HG03520 (cell line): ENCODE results near the gene TMEM247.
"Not testable (repeated sequence)": the region's sequence is repeated elsewhere in the genome, so short reads cannot be mapped to it uniquely, and the experiment has no call there.

Experiments
- ATAC-seq: cut with Tn5 transposase; IDR thresholded peaks from one replicate; pipeline ENCODE4 v1.9.1; 2021; ENCODE audit warnings: mild to moderate bottlenecking, moderate library complexity; ENCODE audit not compliant: unreplicated experiment

Gene TMEM247

GRCh38 chr2:46509804-46510203 is 30.4 kb downstream of the TMEM247 start:
- no peak for ATAC-seq

GRCh38 chr2:46510598-46511177 is 31.3 kb downstream of the TMEM247 start:
- no peak for ATAC-seq

DNA sequence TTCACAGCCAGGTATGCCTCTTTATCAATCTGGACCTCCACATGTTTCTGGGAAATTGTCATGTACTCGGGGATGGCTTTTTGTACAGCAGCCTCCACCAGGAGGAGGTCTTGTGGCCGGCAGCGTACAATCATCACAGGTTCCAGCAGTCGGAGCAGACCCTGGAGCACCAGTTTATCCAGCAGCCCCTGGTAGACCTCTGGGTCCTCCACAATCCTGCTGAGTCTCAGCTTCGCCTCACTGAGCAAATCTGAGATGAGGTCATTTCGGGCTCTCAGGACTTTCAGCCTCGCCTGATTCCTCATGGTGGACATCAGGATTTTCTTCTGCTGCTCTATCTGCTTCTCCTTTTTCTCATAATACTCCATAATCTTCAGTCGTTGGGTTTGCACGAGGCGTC is 32.8 kb downstream of the TMEM247 start:
- ATAC-seq, result no peak

GRCh38 chr2:46514738-46515137 is 35.4 kb downstream of the TMEM247 start:
- ATAC-seq, result no peak

GRCh38 chr2:46517485-46517884 is 38.1 kb downstream of the TMEM247 start:
- ATAC-seq, result no peak

- no peak for ATAC-seq
Observed at GRCh38 chr2:46518861-46519260, 39.5 kb downstream of the TMEM247 start.

- no peak for ATAC-seq
Observed at GRCh38 chr2:46519265-46519664, 39.9 kb downstream of the TMEM247 start.

GRCh38 chr2:46520130-46520711 is 40.9 kb downstream of the TMEM247 start:
- no peak for ATAC-seq

DNA sequence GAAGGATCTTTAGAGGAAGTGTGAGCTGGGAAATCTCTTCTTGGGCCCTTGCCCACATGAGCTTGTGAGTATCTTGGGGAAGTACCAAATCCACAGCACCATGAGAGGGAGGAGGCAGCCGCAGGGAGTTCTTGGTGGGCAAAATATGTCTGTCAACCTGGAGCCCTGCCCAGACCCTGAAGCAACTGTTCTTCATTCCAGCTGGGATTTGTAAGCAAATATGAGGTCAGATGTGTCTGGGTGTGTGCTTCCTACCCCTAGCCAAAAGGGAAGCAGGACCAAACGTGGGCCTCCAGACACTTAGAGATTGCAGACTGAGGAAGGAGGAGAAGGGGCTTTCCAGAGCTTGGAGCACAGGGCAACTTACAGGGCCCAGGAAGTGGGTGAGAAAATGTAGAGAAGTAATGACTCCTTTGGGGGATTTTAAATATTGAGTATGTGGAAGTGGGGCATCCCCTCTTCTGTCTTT is 41.9 kb downstream of the TMEM247 start:
- ATAC-seq, result no peak

DNA sequence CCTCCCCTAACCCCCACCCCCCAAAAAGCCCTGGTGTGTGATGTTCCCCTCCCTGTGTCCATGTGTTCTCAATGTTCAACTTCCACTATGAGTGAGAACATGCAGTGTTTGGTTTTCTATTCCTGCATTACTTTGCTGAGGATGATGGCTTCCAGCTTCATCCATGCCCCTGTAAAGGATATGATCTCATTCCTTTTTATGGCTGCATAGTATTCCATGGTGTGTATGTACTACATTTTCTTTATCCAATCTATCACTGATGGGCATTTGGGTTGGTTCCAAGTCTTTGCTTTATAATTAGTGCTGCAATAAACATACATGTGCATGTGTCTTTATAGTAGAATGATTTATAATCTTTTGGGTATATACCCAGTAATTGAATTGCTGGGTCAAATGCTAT is 43.0 kb downstream of the TMEM247 start:
- ATAC-seq, result not testable (repeated sequence)

DNA sequence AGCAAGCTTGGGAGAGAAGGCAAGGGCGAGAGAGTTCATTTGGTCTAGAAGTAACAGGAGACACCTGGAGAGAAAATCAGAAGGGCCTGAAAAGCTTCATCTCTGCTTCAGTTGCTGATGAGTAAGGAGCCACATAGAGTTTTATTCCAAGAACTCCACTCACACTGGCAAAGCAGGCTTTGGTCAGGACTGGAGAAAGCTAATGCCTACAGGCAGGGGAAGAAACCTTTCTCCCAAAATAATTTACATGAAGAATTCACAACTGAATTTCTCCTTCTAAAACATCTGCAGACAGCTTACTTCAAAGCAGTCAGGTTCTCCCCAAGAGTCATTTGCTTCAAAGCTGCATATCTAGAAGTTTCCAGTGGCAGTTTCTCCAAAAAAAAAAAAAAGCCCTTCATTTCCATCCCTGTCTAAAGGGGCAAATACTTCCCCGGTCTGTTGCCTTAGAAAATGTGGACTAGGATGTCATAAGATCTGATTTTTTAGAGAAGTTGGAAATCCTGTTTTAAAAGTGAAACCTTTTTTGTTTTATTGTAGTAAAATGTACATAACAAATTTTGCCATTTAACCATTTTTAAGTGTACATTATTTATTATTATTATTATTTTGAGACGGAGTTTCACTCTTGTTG is 46.3 kb downstream of the TMEM247 start:
- ATAC-seq, result no peak

DNA sequence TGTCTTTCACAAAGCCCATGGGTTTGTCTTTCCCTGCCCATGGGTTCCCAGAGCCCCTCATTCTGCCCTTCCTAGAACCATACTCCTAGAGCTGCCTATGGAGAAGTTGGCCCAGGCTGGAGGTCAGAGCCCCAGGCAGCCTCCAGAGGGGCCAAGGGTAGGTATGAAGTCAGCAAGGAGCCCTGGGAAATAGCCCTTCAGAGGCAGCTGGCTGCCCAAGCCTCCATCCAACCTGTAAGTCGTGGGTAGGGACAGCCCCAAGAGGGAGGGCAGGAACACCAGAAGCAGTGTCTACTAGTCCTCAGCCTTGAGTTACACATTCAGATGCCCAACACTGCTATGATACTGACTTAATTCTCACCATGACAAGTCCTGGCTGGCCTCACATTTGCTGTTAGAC is 49.5 kb downstream of the TMEM247 start:
- ATAC-seq, result no peak

DNA sequence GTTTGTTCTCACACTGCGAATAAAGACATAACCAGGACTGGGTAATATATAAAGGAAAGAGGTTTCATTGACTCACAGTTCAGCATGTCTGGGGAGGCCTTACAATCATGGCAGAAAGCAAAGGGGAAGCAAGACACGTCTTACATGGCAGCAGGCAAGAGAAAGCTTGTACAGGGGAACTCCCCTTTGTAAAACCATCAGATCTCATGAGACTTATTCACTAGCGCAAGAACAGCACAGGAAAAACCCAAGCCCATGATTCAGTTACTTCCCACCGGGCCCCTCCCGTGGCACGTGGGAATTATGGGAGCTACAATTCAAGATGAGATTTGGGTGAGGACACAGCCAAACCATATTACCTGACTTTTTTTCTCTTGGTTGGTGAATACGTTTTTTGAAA is 51.3 kb downstream of the TMEM247 start:
- no peak for ATAC-seq

- ATAC-seq, result no peak
Observed at GRCh38 chr2:46531863-46532262, 52.5 kb downstream of the TMEM247 start.
